Activated T-cell treated with anti-CD3 and anti-CD28 coated beads, Interleukin-2, amount 50 U/mL, for 4 hours (primary cell): Measurements from ENCODE around the gene HS2ST1. TPM values are rescaled to one million over a fixed set of nuclear protein-coding genes. Genes with fewer than 3 reads are reported as not detected.
"Not testable (repeated sequence)": the region's sequence is repeated elsewhere in the genome, so short reads cannot be mapped to it uniquely, and the experiment has no call there.

Experiments used
- ATAC-seq, 2 donors: fragments of 200-7000 bp; cut with Tn5 transposase; one replicate each; pipeline ENCODE4 v1.10.0; 2021
- DNase-seq: peaks from one replicate; pipeline ENCODE4 v3.0.0-alpha.2; 2020
- H3K27me3 Mint-ChIP-seq: one replicate; pipeline ENCODE4 v1.8.0; 2021; ENCODE audit warnings: low read depth, mixed read lengths
- H3K36me3 Mint-ChIP-seq: one replicate; pipeline ENCODE4 v1.8.0; 2022; ENCODE audit warnings: mixed read lengths; ENCODE audit not compliant: insufficient read depth
- H3K4me1 Mint-ChIP-seq: one replicate; pipeline ENCODE4 v1.8.0; 2021; ENCODE audit warnings: low read depth, mixed read lengths
- H3K4me3 Mint-ChIP-seq: one replicate; pipeline ENCODE4 v1.8.0; 2021; ENCODE audit warnings: mild to moderate bottlenecking, moderate library complexity, mixed read lengths
- H3K9me3 Mint-ChIP-seq: one replicate; pipeline ENCODE4 v1.8.0; 2021; ENCODE audit warnings: mixed read lengths
- total RNA-seq, 3 donors: library from RNA; stranded (reverse); gene quantifications; one replicate each; pipeline ENCODE4 v1.2.1, GENCODE V29; 2021

HS2ST1 gene
- total RNA-seq, result 10 to 100 TPM; 15.0 to 18.0 (median 16.3) TPM

- DNase-seq, result no peak
- H3K4me3 Mint-ChIP-seq, result no peak within 1 kb of the TSS
Observed at GRCh38 chr1:86914601-86914997, at the start of gene HS2ST1. TSS of gene HS2ST1 (plus strand) at chr1:86914635.

GRCh38 chr1:86865973-86866637 lies 48.3 kb upstream of the HS2ST1 start:
- Mint-ChIP-seq H3K9me3 (no peaks in the 10 kb centered on the region), H3K36me3 (peaks cover 15% of the 10 kb centered on the region), H3K27me3 (no peaks in the 10 kb centered on the region), H3K4me1 (peaks cover 18% of the 10 kb centered on the region), H3K4me3 (no peak overlapping the region)
- DNase-seq (no peak), ATAC-seq (no peak)

More at GRCh38 chr1:86914601-86914997, at the start of gene HS2ST1:
- Mint-ChIP-seq H3K4me1 (peaks cover 43% of the 10 kb centered on the region), H3K36me3 (peaks cover 16% of the 10 kb centered on the region), H3K27me3 (no peaks in the 10 kb centered on the region), H3K9me3 (no peaks in the 10 kb centered on the region)
- no peak for ATAC-seq

- peaks cover 12% of the 10 kb centered on the region for H3K36me3 Mint-ChIP-seq
- no peaks in the 10 kb centered on the region for H3K27me3 Mint-ChIP-seq
- ATAC-seq (no peak), DNase-seq (no peak)
- H3K4me1 Mint-ChIP-seq, result peaks cover 18% of the 10 kb centered on the region
- H3K9me3 Mint-ChIP-seq, result no peaks in the 10 kb centered on the region
- no peak overlapping the region for H3K4me3 Mint-ChIP-seq
Observed at GRCh38 chr1:86866665-86867064, 47.8 kb upstream of the HS2ST1 start.

DNA sequence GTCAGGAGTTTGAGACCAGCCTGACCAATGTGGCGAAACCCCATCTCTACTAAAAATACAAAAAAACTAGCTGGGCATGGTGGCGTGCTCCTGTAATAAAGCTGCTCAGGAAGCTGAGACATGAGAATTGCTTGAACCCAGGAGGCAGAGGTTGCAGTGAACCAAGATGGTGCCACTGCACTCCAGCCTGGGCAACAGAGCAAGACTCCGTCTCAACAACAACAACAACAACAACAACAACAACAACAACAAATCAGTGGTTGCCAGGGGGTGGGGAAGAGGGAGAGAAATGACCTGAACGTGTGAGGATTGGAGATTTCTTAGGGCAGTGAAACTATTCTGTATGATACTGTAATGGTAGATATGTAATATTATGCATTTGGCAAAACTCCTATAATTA lies 47.2 kb upstream of the HS2ST1 start:
- not testable (repeated sequence) for ATAC-seq, H3K4me3 Mint-ChIP-seq, H3K9me3 Mint-ChIP-seq, H3K27me3 Mint-ChIP-seq, DNase-seq
- Mint-ChIP-seq H3K4me1 (peaks cover 18% of the 10 kb centered on the region), H3K36me3 (peaks cover 12% of the 10 kb centered on the region)

DNA sequence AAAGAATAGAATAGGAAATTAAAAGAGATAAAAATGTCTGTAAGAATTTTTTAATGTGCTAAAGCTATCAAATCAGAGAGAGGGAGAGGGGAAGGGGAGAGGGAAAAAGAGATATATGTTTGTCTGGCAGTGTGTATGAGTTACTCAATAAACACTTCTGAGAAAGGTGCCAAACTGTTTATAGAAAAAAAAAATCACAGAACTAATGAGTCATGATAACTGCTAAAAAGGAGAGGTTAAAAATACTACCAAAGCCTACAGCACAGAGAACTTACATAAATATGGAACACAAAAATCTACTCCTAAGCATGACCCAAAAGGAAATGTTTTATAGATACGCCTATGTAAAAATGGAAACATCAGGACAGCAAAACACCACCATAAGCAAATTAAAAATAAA lies 46.0 kb upstream of the HS2ST1 start:
- DNase-seq (no peak), ATAC-seq (no peak)
- Mint-ChIP-seq H3K9me3 (no peaks in the 10 kb centered on the region), H3K4me3 (no peak overlapping the region), H3K4me1 (peaks cover 18% of the 10 kb centered on the region), H3K27me3 (no peaks in the 10 kb centered on the region), H3K36me3 (peaks cover 13% of the 10 kb centered on the region)

DNA sequence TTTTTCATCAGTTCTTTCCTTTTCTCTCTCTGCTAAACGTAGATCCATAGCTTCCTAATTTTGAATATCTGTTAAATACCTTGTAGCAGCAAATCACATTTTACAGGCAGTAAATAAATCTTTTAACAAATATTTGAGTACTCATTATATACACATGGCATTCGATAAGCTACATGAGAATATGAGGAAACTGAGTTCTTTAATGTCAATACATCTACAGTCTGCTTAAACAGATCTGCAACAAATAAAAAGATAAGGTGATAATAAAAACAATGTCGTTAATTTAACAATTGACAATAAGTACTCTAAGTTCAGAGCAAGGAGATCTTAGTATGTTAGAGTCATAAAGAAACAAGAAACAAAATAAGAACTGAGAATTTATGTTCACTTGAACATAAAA lies 43.4 kb upstream of the HS2ST1 start:
- no peaks in the 10 kb centered on the region for H3K9me3 Mint-ChIP-seq
- H3K36me3 Mint-ChIP-seq, result peaks cover 22% of the 10 kb centered on the region
- no peaks in the 10 kb centered on the region for H3K27me3 Mint-ChIP-seq
- ATAC-seq, result no peak
- no peak for DNase-seq
- H3K4me1 Mint-ChIP-seq, result peaks cover 16% of the 10 kb centered on the region
- no peak overlapping the region for H3K4me3 Mint-ChIP-seq

DNA sequence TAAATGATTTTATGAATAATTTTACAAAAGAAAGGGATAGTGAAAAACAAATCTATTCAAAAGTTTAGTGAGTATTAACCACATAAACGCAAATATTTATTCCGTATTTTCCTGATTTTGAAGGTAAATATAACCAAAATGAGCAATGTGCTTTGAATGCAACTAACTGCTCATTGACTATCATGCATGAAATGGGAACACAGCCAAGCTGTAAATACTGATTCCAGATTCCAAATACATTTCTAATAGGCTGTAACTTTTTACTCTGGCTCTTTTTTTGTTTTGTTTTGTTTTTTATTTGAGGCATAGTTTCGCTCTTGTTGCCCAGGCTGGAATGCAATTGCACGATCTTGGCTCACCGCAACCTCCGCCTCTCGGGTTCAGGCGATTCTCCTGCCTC lies 42.3 kb upstream of the HS2ST1 start:
- H3K36me3 Mint-ChIP-seq, result peaks cover 22% of the 10 kb centered on the region
- H3K4me3 Mint-ChIP-seq, result no peak overlapping the region
- H3K4me1 Mint-ChIP-seq, result peaks cover 11% of the 10 kb centered on the region
- ATAC-seq (no peak), DNase-seq (no peak)
- no peaks in the 10 kb centered on the region for H3K9me3 Mint-ChIP-seq
- H3K27me3 Mint-ChIP-seq, result no peaks in the 10 kb centered on the region

- ATAC-seq (no peak), DNase-seq (no peak)
- Mint-ChIP-seq H3K4me3 (no peak overlapping the region), H3K4me1 (peaks cover 1% of the 10 kb centered on the region), H3K27me3 (no peaks in the 10 kb centered on the region), H3K36me3 (peaks cover 22% of the 10 kb centered on the region), H3K9me3 (no peaks in the 10 kb centered on the region)
Observed at GRCh38 chr1:86875722-86876121, 38.7 kb upstream of the HS2ST1 start.

- DNase-seq, result no peak
- Mint-ChIP-seq H3K4me1 (peaks cover 21% of the 10 kb centered on the region), H3K36me3 (peaks cover 9% of the 10 kb centered on the region), H3K4me3 (no peak overlapping the region), H3K9me3 (no peaks in the 10 kb centered on the region), H3K27me3 (no peaks in the 10 kb centered on the region)
- ATAC-seq, result no peak
Observed at GRCh38 chr1:86887479-86888162, 26.8 kb upstream of the HS2ST1 start.

DNA sequence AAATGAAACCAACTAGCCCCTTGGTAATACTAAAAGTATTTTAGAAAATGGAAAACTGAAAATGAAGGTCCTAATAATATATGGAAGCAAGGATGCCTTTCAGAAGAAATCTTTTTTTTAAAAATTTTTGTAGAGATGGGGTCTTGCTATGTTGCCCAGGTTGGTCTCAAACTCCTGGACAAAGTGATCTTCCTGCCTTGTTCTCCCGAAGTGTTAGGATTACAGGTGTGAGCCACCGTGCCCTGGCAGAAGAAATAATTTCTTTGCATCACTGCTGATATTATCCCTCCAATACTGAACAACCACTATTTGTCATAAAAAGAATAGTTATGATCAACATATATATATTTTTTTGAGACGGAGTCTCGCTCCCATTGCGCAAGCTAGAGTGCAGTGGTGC lies 26.1 kb upstream of the HS2ST1 start:
- ATAC-seq (no peak), DNase-seq (no peak)
- H3K4me1 Mint-ChIP-seq, result peaks cover 18% of the 10 kb centered on the region

GRCh38 chr1:86899401-86899800 lies 15.0 kb upstream of the HS2ST1 start:
- H3K4me3 Mint-ChIP-seq, DNase-seq, H3K27me3 Mint-ChIP-seq, H3K9me3 Mint-ChIP-seq, ATAC-seq: not testable (repeated sequence)
- Mint-ChIP-seq H3K4me1 (peaks cover 20% of the 10 kb centered on the region), H3K36me3 (peaks cover 26% of the 10 kb centered on the region)

More for the DNA sequence above, 26.1 kb upstream of the HS2ST1 start:
- H3K27me3 Mint-ChIP-seq, result no peaks in the 10 kb centered on the region
- H3K4me3 Mint-ChIP-seq, result no peak overlapping the region
- H3K36me3 Mint-ChIP-seq, result peaks cover 9% of the 10 kb centered on the region
- no peaks in the 10 kb centered on the region for H3K9me3 Mint-ChIP-seq

GRCh38 chr1:86905875-86906274 lies 8.6 kb upstream of the HS2ST1 start:
- Mint-ChIP-seq H3K36me3 (peaks cover 28% of the 10 kb centered on the region), H3K4me3 (no peak overlapping the region), H3K4me1 (peaks cover 40% of the 10 kb centered on the region)

GRCh38 chr1:86906419-86906818 lies 8.0 kb upstream of the HS2ST1 start:
- H3K4me3 Mint-ChIP-seq, result no peak overlapping the region
- no peak for DNase-seq
- peaks cover 30% of the 10 kb centered on the region for H3K36me3 Mint-ChIP-seq
- no peaks in the 10 kb centered on the region for H3K9me3 Mint-ChIP-seq
- H3K27me3 Mint-ChIP-seq, result no peaks in the 10 kb centered on the region
- no peak for ATAC-seq
- peaks cover 46% of the 10 kb centered on the region for H3K4me1 Mint-ChIP-seq

More at GRCh38 chr1:86905875-86906274, 8.6 kb upstream of the HS2ST1 start:
- ATAC-seq, result no peak
- Mint-ChIP-seq H3K9me3 (no peaks in the 10 kb centered on the region), H3K27me3 (no peaks in the 10 kb centered on the region)
- DNase-seq, result no peak

DNA sequence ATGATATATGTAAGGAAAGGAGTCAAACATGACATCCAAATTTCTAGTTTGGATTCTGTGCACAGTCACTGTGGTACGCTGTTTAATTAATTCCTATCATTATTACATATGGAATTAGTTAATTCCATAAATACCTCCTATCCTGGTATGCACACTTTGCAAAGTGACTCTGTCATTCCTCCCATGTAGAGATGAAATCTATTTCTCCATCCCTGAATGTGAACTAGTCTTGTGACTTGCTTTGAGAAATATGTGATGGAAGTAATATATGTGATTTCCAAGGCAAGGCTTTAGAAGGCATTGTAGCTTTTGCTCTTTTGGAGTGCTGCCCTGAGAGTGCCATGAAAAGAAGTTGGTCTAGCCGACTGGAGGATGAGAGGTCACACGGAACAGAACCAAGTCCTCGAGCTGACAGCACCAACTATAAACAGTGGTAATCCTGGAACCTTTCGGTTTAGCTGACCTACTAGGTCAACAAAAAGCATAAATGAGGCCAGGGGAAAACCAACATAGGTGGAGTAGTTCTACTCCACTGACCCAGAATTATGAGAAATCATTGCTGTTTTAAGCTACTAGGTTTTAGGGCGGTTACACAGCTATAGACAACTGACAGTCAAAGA lies 2.0 kb upstream of the HS2ST1 start:
- no peaks in the 10 kb centered on the region for H3K27me3 Mint-ChIP-seq
- peaks cover 26% of the 10 kb centered on the region for H3K36me3 Mint-ChIP-seq
- H3K4me3 Mint-ChIP-seq, result no peak overlapping the region
- H3K4me1 Mint-ChIP-seq, result peaks cover 54% of the 10 kb centered on the region
- no peaks in the 10 kb centered on the region for H3K9me3 Mint-ChIP-seq
- no peak for ATAC-seq
- no peak for DNase-seq
